ENCODE measurements around the gene VENTX. TPM values are rescaled to one million over a fixed set of nuclear protein-coding genes. Genes with fewer than 3 reads are reported as not detected.
"Not testable (repeated sequence)": the region's sequence is repeated elsewhere in the genome, so short reads cannot be mapped to it uniquely, and the experiment has no call there.

VENTX gene
- total RNA-seq, 4 donors from 2014 or later: 0.21 to 1.3 (median 0.51) TPM; not detected in 1

GRCh38 chr10:133261726-133262325 is 24.2 kb downstream of the VENTX start:
- peak overlapping the region; percentile 43 to 74 for H3K4me3 ChIP-seq
- no peaks in the 10 kb centered on the region for H3K36me3 ChIP-seq
- TF ChIP-seq POLR2A (IDR thresholded peaks at IDR 0.05) (peak in 1 of 2 donors; percentile 58), CTCF (IDR thresholded peaks at IDR 0.05) (no peak)
- no peaks in the 10 kb centered on the region for H3K9me3 ChIP-seq
- no peaks in the 10 kb centered on the region for H3K27me3 ChIP-seq
- H3K4me1 ChIP-seq: peaks cover 0 to 8% of the 10 kb centered on the region in 2 donors
- intact Hi-C loops (cut with DNase I; ENCODE audit: low total_unique reads): no loop called here
- DNase-seq: peak; percentile 87 to 88
- peak overlapping the region; percentile 87 to 93 for H3K27ac ChIP-seq

- H3K4me1 ChIP-seq: peaks cover 0 to 8% of the 10 kb centered on the region in 2 donors
- TF ChIP-seq CTCF (IDR thresholded peaks at IDR 0.05): no peak
- no peaks in the 10 kb centered on the region for H3K36me3 ChIP-seq
- no peak for DNase-seq
- H3K27ac ChIP-seq: no peak overlapping the region
- intact Hi-C loops (cut with DNase I; ENCODE audit: low total_unique reads): no loop called here
- H3K9me3 ChIP-seq: no peaks in the 10 kb centered on the region
- no peak overlapping the region for H3K4me3 ChIP-seq
- H3K27me3 ChIP-seq: no peaks in the 10 kb centered on the region
These were observed 25.0 kb downstream of the VENTX start for GRCh38 chr10:133262696-133263095.

- H3K4me1 ChIP-seq: peaks cover 0 to 8% of the 10 kb centered on the region in 2 donors
- no peak overlapping the region for H3K27ac ChIP-seq
- DNase-seq: no peak
- no peak overlapping the region for H3K4me3 ChIP-seq
- no peaks in the 10 kb centered on the region for H3K36me3 ChIP-seq
- H3K9me3 ChIP-seq: no peaks in the 10 kb centered on the region
- TF ChIP-seq CTCF (IDR thresholded peaks at IDR 0.05): no peak
- no peak for TF ChIP-seq POLR2A (IDR thresholded peaks at IDR 0.05)
- intact Hi-C loops (cut with DNase I; ENCODE audit: low total_unique reads): no loop called here
- H3K27me3 ChIP-seq: no peaks in the 10 kb centered on the region
These were observed 26.0 kb downstream of the VENTX start for GRCh38 chr10:133263674-133264073.

GRCh38 chr10:133264461-133264860 is 26.8 kb downstream of the VENTX start:
- intact Hi-C loops (cut with DNase I; ENCODE audit: low total_unique reads): no loop called here
- DNase-seq: no peak
- Histone ChIP-seq H3K36me3 (no peaks in the 10 kb centered on the region), H3K4me3 (no peak overlapping the region), H3K4me1 (peaks cover 0 to 8% of the 10 kb centered on the region in 2 donors), H3K9me3 (no peaks in the 10 kb centered on the region), H3K27me3 (no peaks in the 10 kb centered on the region), H3K27ac (no peak overlapping the region)
- no peak for TF ChIP-seq CTCF (IDR thresholded peaks at IDR 0.05)
- no peak for TF ChIP-seq POLR2A (IDR thresholded peaks at IDR 0.05)

- H3K4me1 ChIP-seq; intact Hi-C loops (cut with DNase I; ENCODE audit: low total_unique reads); H3K9me3 ChIP-seq; H3K36me3 ChIP-seq; H3K27me3 ChIP-seq; H3K4me3 ChIP-seq; DNase-seq; H3K27ac ChIP-seq: not testable (repeated sequence)
These were observed 27.4 kb downstream of the VENTX start for GRCh38 chr10:133265052-133265451.
